OCI-LY3 (cell line): Measurements from ENCODE around the gene NT5DC4.
A peak's percentile ranks its signal among the peaks of the same experiment; 100 is the strongest.

Experiments used
- H2AFZ ChIP-seq: fragments of 200-600, 300-600 bp; shearing (Covaris generic); 2 replicates; pipeline ENCODE4 v1.6.0; 2014; ENCODE audit warnings: antibody characterized with exemption, low read depth, low read length
- H3K27ac ChIP-seq: fragments of 200-600, 300-600 bp; sonication (generic); 2 replicates; pipeline ENCODE4 v1.5.1; 2014; ENCODE audit warnings: mild to moderate bottlenecking, low read length, moderate library complexity, mixed read lengths
- H3K27me3 ChIP-seq: fragments of 200-600, 300-600 bp; sonication (generic); 2 replicates; pipeline ENCODE4 v1.6.1; 2014; ENCODE audit warnings: low read depth, low read length, mixed read lengths
- H3K36me3 ChIP-seq: fragments of 200-600, 300-600 bp; sonication (generic); replicated peaks from 2 replicates; pipeline ENCODE3; 2014; ENCODE audit warnings: low read depth, low read length, mixed read lengths
- H3K4me1 ChIP-seq: fragments of 300-600, 200-600 bp; sonication (generic); 2 replicates; pipeline ENCODE4 v1.6.1; 2014; ENCODE audit warnings: low read length, mixed read lengths
- H3K4me2 ChIP-seq: fragments of 200-600, 300-600 bp; sonication (generic); 2 replicates; pipeline ENCODE4 v1.6.1; 2014; ENCODE audit warnings: low read length, mixed read lengths
- H3K4me3 ChIP-seq: fragments of 300-600, 200-600 bp; sonication (generic); 2 replicates; pipeline ENCODE4 v1.5.1; 2014; ENCODE audit warnings: antibody characterized with exemption, mild to moderate bottlenecking, low read length, moderate library complexity
- H3K79me2 ChIP-seq: fragments of 300-600, 200-600 bp; shearing (Covaris generic); 2 replicates; pipeline ENCODE4 v1.6.1; 2014; ENCODE audit warnings: mild to moderate bottlenecking, low read length, mixed read lengths
- H3K9ac ChIP-seq: fragments of 300-600, 200-600 bp; shearing (Covaris generic); 2 replicates; pipeline ENCODE4 v1.6.0; 2014; ENCODE audit warnings: mild to moderate bottlenecking, low read length, moderate library complexity
- H3K9me3 ChIP-seq: fragments of 200-600, 300-600 bp; shearing (Covaris generic); 2 replicates; pipeline ENCODE4 v1.6.1; 2014; ENCODE audit warnings: low read length, mixed read lengths; ENCODE audit not compliant: insufficient read depth
- H4K20me1 ChIP-seq: fragments of 200-600, 300-600 bp; sonication (generic); 2 replicates; pipeline ENCODE4 v1.6.1; 2016; ENCODE audit warnings: low read length, mixed read lengths; ENCODE audit not compliant: insufficient read depth
- EZH2phosphoT487 ChIP-seq: fragments of 200-600 bp; shearing (Covaris generic); IDR thresholded peaks from 2 replicates; pipeline ENCODE4 v1.6.1; 2018; ENCODE audit warnings: antibody characterized with exemption, mixed run types, low read depth
- TF ChIP-seq, protein P1 (sequence below): fragments of 200-600, 300-600 bp; sonication (generic); IDR thresholded peaks from 2 replicates; pipeline ENCODE4 v1.5.1; 2014; ENCODE audit warnings: antibody characterized with exemption, low read length, low read depth

Gene NT5DC4

DNA sequence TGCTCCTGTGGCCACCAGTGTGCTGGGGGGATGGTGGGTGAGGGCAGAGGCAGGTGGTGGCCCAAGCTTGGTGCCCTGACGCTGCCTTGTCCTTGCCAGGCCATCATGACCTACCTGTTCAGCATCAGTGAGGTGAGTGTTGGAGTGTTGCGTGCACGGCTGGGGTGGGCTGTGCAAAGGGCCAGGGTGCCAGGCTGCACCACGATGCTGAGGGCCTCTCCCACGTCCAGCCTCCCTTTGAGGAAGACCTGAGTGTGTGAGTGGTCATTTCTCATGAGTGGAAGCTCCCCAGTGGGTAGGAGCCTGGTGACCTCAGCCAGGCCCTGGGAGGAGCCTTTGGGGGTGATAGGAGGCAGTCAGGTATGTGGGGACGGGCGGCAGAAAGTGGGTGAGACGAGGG lies 3.2 kb downstream of the NT5DC4 start:
- no peak overlapping the region for H3K4me3 ChIP-seq
- H3K9me3 ChIP-seq = no peaks in the 10 kb centered on the region
- H3K27me3 ChIP-seq = no peaks in the 10 kb centered on the region
- H3K4me2 ChIP-seq = no peak overlapping the region
- no peaks in the 10 kb centered on the region for H4K20me1 ChIP-seq
- no peaks in the 10 kb centered on the region for H3K79me2 ChIP-seq
- H3K36me3 ChIP-seq = no peaks in the 10 kb centered on the region
- H2AFZ ChIP-seq = no peak overlapping the region
- peaks cover 38% of the 10 kb centered on the region for H3K4me1 ChIP-seq
- no peak overlapping the region for H3K9ac ChIP-seq
- no peak overlapping the region for H3K27ac ChIP-seq
- no peak for TF ChIP-seq EZH2phosphoT487
- TF ChIP-seq, protein P1, sequence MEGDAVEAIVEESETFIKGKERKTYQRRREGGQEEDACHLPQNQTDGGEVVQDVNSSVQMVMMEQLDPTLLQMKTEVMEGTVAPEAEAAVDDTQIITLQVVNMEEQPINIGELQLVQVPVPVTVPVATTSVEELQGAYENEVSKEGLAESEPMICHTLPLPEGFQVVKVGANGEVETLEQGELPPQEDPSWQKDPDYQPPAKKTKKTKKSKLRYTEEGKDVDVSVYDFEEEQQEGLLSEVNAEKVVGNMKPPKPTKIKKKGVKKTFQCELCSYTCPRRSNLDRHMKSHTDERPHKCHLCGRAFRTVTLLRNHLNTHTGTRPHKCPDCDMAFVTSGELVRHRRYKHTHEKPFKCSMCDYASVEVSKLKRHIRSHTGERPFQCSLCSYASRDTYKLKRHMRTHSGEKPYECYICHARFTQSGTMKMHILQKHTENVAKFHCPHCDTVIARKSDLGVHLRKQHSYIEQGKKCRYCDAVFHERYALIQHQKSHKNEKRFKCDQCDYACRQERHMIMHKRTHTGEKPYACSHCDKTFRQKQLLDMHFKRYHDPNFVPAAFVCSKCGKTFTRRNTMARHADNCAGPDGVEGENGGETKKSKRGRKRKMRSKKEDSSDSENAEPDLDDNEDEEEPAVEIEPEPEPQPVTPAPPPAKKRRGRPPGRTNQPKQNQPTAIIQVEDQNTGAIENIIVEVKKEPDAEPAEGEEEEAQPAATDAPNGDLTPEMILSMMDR = no peak

DNA sequence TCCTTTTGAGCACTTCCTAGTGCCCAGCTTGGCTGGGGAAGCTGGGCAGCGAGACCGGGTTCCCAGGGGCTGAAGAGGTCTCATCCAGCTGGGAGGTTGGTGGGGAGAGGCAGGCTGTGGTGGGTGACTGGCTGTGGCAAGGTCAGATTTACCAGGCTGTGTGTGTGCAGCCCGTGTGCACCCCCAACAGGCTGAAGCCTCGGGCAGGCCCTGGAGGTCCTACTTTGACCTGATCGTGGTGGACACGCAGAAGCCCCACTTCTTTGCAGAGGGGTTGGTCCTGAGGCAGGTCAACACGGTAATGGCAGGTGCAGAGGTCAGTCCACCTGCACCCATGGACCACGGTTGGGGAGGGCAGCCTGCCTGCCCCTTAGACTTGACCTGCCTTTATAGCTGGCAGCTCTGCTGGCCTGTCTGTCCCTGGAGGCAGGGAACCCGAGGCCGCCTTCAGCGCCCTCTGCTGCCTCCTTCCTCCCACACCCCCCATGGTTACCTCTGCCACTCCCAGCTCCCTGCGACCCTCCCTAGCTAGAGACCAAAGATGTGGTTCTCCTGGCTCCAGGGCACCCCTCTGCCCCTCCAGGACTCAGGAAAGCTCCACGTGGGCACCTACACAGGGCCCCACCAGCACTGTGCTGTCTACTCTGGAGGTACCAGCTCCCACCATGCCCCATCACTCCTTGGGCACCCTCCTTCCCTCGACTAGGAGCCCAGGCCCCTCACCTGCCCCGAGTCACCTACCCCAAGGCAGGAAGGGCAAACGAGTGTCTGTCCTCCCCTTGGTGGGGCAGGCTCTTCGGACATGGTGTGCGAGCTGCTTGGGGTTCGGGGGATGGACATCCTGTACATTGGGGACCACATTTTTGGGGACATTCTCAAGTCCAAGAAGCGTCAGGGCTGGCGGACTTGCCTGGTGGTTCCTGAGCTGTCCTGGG lies 4.0 kb downstream of the NT5DC4 start:
- no peaks in the 10 kb centered on the region for H3K27me3 ChIP-seq
- peak overlapping the region; percentile 29; the same call in 1 of the 2 replicates for H3K9ac ChIP-seq
- H3K27ac ChIP-seq = peak overlapping the region; percentile 25; the same call in 1 of the 2 replicates
- H4K20me1 ChIP-seq = no peaks in the 10 kb centered on the region
- H3K4me3 ChIP-seq = no peak overlapping the region
- peak overlapping the region; percentile 68 for H3K4me2 ChIP-seq
- H3K36me3 ChIP-seq = no peaks in the 10 kb centered on the region
- no peaks in the 10 kb centered on the region for H3K79me2 ChIP-seq
- TF ChIP-seq, protein P1 = peak; percentile 74
- TF ChIP-seq EZH2phosphoT487 = no peak
- peak overlapping the region; percentile 81 for H2AFZ ChIP-seq
- H3K4me1 ChIP-seq = peaks cover 38% of the 10 kb centered on the region
- no peaks in the 10 kb centered on the region for H3K9me3 ChIP-seq

DNA sequence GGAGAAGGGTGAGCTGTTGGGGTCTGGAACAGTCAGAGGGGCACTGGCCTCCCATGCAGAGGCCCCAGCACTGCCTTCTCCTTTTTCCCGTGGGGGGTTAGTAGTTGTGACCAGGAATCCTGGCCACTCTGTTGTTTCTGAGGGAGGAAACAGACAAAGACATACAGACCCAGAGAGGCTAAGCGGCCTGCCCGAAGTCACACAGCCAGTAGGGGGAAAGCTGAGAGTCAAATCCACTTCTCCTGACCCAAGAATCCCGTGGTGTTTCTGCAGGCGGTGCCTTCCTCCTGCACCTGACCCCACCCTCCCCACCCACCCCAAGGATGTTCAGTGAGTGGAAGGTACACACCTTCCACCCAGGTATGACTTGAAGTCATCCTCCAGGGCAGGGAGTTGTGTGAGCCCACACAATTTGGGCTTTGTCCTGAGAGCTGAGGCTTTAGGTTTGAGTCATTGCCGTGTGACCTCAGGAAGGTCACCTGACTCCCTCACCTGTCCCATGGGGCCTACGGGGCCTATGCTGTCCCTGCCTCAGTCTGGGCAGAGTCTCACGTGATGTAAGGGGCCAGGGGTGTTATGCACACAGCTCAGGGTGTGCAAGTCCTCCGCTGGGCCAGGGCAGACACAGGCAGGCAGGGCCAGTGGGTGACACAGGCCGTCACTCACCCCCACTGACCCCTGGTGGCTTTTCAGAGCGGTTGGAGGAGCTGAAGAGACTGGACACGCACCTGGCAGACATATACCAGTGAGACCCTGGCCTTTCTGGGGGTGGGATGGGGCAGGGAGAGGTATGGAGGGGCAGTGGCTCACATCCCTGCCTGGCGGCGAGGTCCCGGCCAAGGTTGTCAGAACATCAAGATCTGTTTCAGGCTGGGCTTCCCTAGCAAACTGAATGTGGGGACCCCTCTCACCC lies 5.0 kb downstream of the NT5DC4 start:
- Histone ChIP-seq H4K20me1 (no peaks in the 10 kb centered on the region), H3K4me3 (peak overlapping the region; percentile 63), H2AFZ (0 out of 2 replicates have a peak overlapping the region, but pooled peaks have one; percentile 81), H3K27ac (peak overlapping the region; percentile 55), H3K27me3 (no peaks in the 10 kb centered on the region), H3K9ac (peak overlapping the region; percentile 51), H3K4me2 (peak overlapping the region; percentile 68), H3K36me3 (no peaks in the 10 kb centered on the region), H3K79me2 (no peaks in the 10 kb centered on the region), H3K4me1 (peaks cover 38% of the 10 kb centered on the region), H3K9me3 (no peaks in the 10 kb centered on the region)
- TF ChIP-seq EZH2phosphoT487 = no peak
- TF ChIP-seq, protein P1 = no peak
